K562 (cell line): ENCODE data around the gene PSORS1C1. TPM values are rescaled to one million over a fixed set of nuclear protein-coding genes. Genes with fewer than 3 reads are reported as not detected.

Source experiments
- EHMT2 ChIP-seq: fragments of 450-650 bp; IDR thresholded peaks from 2 replicates; pipeline ENCODE4 v1.6.1; 2018; ENCODE audit warnings: antibody characterized with exemption
- MNT ChIP-seq, 2 experiments: fragments of 450-650 bp; conservative IDR thresholded peaks; 2 replicates each; pipeline ENCODE4 v1.6.1; 2017; ENCODE audit warnings: mild to moderate bottlenecking in 2 of 2, moderate library complexity in 2 of 2
- MTA3 ChIP-seq: fragments of 450-650 bp; formaldehyde crosslinking; IDR thresholded peaks from 2 replicates; pipeline ENCODE4 v1.6.1; 2017; ENCODE audit warnings: mild to moderate bottlenecking, borderline replicate concordance
- PHB ChIP-seq: fragments of 250-450 bp; sonication (Bioruptor Pico); IDR thresholded peaks from 2 replicates; pipeline ENCODE4 v1.5.0; 2021
- REST ChIP-seq, 2 experiments: fragments of 450-650 bp; formaldehyde crosslinking in 1 of 2; IDR thresholded peaks; 2 replicates each; pipeline versions ENCODE4 v1.4.0 to v1.6.1; 2014 to 2020; ENCODE audit warnings: mild to moderate bottlenecking in 2 of 2, borderline replicate concordance in 1 of 2, low read depth in 1 of 2
- SOX6 ChIP-seq: fragments of 450-650 bp; IDR thresholded peaks from 2 replicates; pipeline ENCODE4 v1.6.1; 2014; ENCODE audit warnings: mild to moderate bottlenecking
- TSHZ1 ChIP-seq: fragments of 250-450 bp; sonication (Bioruptor Pico); IDR thresholded peaks from 2 replicates; pipeline ENCODE4 v1.4.0; 2020; ENCODE audit warnings: mild to moderate bottlenecking, moderate library complexity
- ZNF707 ChIP-seq: fragments of 250-450 bp; sonication (Bioruptor Pico); conservative IDR thresholded peaks from 2 replicates; pipeline ENCODE4 v1.8.0; 2022; ENCODE audit warnings: inconsistent platforms, mild to moderate bottlenecking, moderate library complexity
- ZNF766 ChIP-seq: fragments of 200-800 bp; sonication (Bioruptor generic); conservative IDR thresholded peaks from 2 replicates; pipeline ENCODE4 v1.6.1; 2016; ENCODE audit warnings: missing genetic modification characterization, missing compliant biosample characterization
- polyA plus RNA-seq, 8 experiments: library from polyadenylated mRNA; depleted of rRNA in 4 of 8; stranded (reverse) in 5 of 8; unstranded in 3 of 8; fragments of >200 nt; fragmentation: Nextera tagmentation in 2 of 8; fragmentation: Illumina TruSeq in 1 of 8; extraction: Ambion mirVana in 2 of 8; extraction: Trizol in 1 of 8; gene quantifications; 2 replicates each; pipeline versions ENCODE4 v1.2.1 to v1.2.3, GENCODE V29; 2011 to 2014; ENCODE audit warnings: inconsistent platforms in 1 of 8, missing spikeins in 1 of 8
- total RNA-seq, 7 experiments: library from RNA; depleted of rRNA in 6 of 7; stranded (reverse); fragments of >200 nt in 6 of 7; fragmentation: Illumina TruSeq in 2 of 7; extraction: Trizol in 2 of 7; gene quantifications; 2 replicates each; pipeline versions ENCODE4 v1.2.1 to v1.2.3, GENCODE V29; 2011 to 2021; ENCODE audit warnings: low replicate concordance in 1 of 7

The PSORS1C1 gene
- total and polyA plus RNA-seq, 9 of the 15 experiments (the other 6 are each of a cell fraction or from before 2014, with no cell fraction given), result 0.11 TPM; not detected in 8

GRCh38 chr6:31187780-31188194 is 73.2 kb downstream of the PSORS1C1 start (continued):
- TF ChIP-seq REST (IDR thresholded peaks at IDR 0.05; ENCODE audit: borderline replicate concordance), result no peak
- no peak for TF ChIP-seq REST (CRISPR knock-in tag; IDR thresholded peaks at IDR 0.05; ENCODE audit: low read depth)
- TF ChIP-seq EHMT2, result no peak
- TF ChIP-seq ZNF707 (CRISPR knock-in tag), result no peak
- TF ChIP-seq MNT (conservative IDR thresholded peaks at IDR 0.05), result no peak
- TF ChIP-seq SOX6, result no peak
- TF ChIP-seq ZNF766 (CRISPR knock-in tag), result no peak
- TF ChIP-seq PHB (CRISPR knock-in tag), result no peak
- TF ChIP-seq TSHZ1 (CRISPR knock-in tag), result no peak
- TF ChIP-seq MTA3, result no peak
